Ishikawa (cell line): ENCODE results near the gene PIGU.

ENCODE experiments used
- CEBPB ChIP-seq: IDR thresholded peaks from 2 replicates; pipeline ENCODE4 v1.6.1; 2012
- CREB1 ChIP-seq: IDR thresholded peaks from 2 replicates; pipeline ENCODE4 v1.6.1; 2012; ENCODE audit warnings: low read depth
- EGR1 ChIP-seq: IDR thresholded peaks from 2 replicates; pipeline ENCODE4 v1.6.1; 2012
- EP300 ChIP-seq: IDR thresholded peaks from 2 replicates; pipeline ENCODE4 v1.6.1; 2012; ENCODE audit warnings: borderline replicate concordance
- FOXM1 ChIP-seq: IDR thresholded peaks from 2 replicates; pipeline ENCODE4 v1.6.1; 2012; ENCODE audit warnings: low read depth, borderline replicate concordance
- MAX ChIP-seq: IDR thresholded peaks from 2 replicates; pipeline ENCODE4 v1.6.1; 2012
- NFIC ChIP-seq: IDR thresholded peaks from 2 replicates; pipeline ENCODE4 v1.6.1; 2012
- RAD21 ChIP-seq: IDR thresholded peaks from 2 replicates; pipeline ENCODE4 v1.6.1; 2012; ENCODE audit warnings: low read depth
- REST ChIP-seq: IDR thresholded peaks from 2 replicates; pipeline ENCODE4 v1.6.1; 2012; ENCODE audit warnings: low read depth, mild to moderate bottlenecking
- TAF1 ChIP-seq: IDR thresholded peaks from 2 replicates; pipeline ENCODE4 v1.6.1; 2012; ENCODE audit warnings: low read depth, mild to moderate bottlenecking
- TCF12 ChIP-seq: IDR thresholded peaks from 2 replicates; pipeline ENCODE4 v1.6.1; 2012; ENCODE audit warnings: low read depth
- TEAD4 ChIP-seq: IDR thresholded peaks from 2 replicates; pipeline ENCODE4 v1.6.1; 2012
- USF1 ChIP-seq: IDR thresholded peaks from 2 replicates; pipeline ENCODE4 v1.6.1; 2012
- YY1 ChIP-seq: IDR thresholded peaks from 2 replicates; pipeline ENCODE4 v1.6.1; 2012; ENCODE audit warnings: low read depth
- ZBTB7A ChIP-seq: IDR thresholded peaks from 2 replicates; pipeline ENCODE4 v1.6.1; 2012; ENCODE audit warnings: low read depth

The PIGU gene

GRCh38 chr20:34543463-34544056 is 133.3 kb downstream of the PIGU start:
- TF ChIP-seq MAX (no peak), ZBTB7A (no peak), USF1 (no peak), RAD21 (no peak), TCF12 (no peak), EP300 (no peak)

- TF ChIP-seq TAF1: no peak
- TF ChIP-seq EGR1: no peak
- TF ChIP-seq ZBTB7A: no peak
- TF ChIP-seq MAX: no peak
- no peak for TF ChIP-seq REST
- no peak for TF ChIP-seq CREB1
- TF ChIP-seq TCF12: no peak
- no peak for TF ChIP-seq NFIC
- TF ChIP-seq CEBPB: no peak
- no peak for TF ChIP-seq EP300
- TF ChIP-seq TEAD4: no peak
- no peak for TF ChIP-seq USF1
- TF ChIP-seq RAD21: no peak
- TF ChIP-seq FOXM1: no peak
- TF ChIP-seq YY1: no peak
Observed at GRCh38 chr20:34542439-34542838, 134.5 kb downstream of the PIGU start.

GRCh38 chr20:34541917-34542316 is 135.0 kb downstream of the PIGU start:
- TF ChIP-seq CREB1: no peak
- no peak for TF ChIP-seq ZBTB7A
- TF ChIP-seq RAD21: no peak

- no peak for TF ChIP-seq EGR1
- TF ChIP-seq FOXM1: no peak
- TF ChIP-seq MAX: no peak
- no peak for TF ChIP-seq ZBTB7A
- no peak for TF ChIP-seq CREB1
- TF ChIP-seq TCF12: no peak
- TF ChIP-seq YY1: no peak
- TF ChIP-seq TAF1: no peak
- no peak for TF ChIP-seq TEAD4
Observed at GRCh38 chr20:34541264-34541901, 135.5 kb downstream of the PIGU start.

- TF ChIP-seq EGR1 (no peak), ZBTB7A (no peak), FOXM1 (no peak), EP300 (no peak), USF1 (no peak), TCF12 (no peak), REST (no peak), CEBPB (no peak), TEAD4 (no peak), YY1 (no peak), NFIC (no peak)
Observed at GRCh38 chr20:34540596-34541263, 136.2 kb downstream of the PIGU start.
